ENCODE measurements around the gene HOXB3.
"Not testable (repeated sequence)": the region's sequence is repeated elsewhere in the genome, so short reads cannot be mapped to it uniquely, and the experiment has no call there.

HOXB3 gene

DNA sequence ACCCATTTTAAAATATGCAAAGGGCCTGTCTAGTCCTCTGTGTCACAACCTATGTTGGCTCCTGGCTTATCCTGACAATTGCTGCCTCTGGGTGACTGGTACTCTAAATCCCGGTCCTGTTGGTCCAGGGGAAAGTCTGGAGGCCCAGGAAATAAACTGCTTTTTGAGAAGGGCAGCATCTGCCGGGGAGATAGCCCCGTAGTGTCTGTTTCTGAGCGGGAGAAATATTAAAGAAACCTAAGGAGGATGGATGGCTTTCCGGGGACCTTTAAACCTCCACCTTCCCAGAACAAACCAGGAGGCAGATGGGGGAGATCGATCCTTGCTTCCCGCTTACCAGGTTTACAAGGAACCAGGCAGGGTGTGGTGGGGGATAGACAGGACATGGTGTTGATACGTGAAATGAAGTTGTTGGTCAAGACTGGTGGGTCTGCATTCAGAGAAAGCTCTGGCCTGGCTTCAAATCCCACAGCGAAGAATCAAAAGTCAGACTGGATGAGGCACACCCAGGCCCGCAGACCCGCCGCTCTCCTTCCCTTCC is 48.9 kb downstream of the HOXB3 start:
- Mint-ChIP-seq H3K9me3 (no peaks in the 10 kb centered on the region), H3K36me3 (peaks cover 24% of the 10 kb centered on the region), H3K4me3 (peak overlapping the region; percentile 100), H3K4me1 (peaks cover 44% of the 10 kb centered on the region), H3K27me3 (peaks cover 73% of the 10 kb centered on the region), H3K27ac (peak overlapping the region; percentile 94)
- no peak for DNase-seq
- CTCF ChIA-PET, result interaction anchor here (1.0 to 2.6 kb wide), 4 partner anchors 18 to 52 kb away, joined by 3 to 13 read pairs (median 4); partner anchors contain the start of gene HOXB5

DNA sequence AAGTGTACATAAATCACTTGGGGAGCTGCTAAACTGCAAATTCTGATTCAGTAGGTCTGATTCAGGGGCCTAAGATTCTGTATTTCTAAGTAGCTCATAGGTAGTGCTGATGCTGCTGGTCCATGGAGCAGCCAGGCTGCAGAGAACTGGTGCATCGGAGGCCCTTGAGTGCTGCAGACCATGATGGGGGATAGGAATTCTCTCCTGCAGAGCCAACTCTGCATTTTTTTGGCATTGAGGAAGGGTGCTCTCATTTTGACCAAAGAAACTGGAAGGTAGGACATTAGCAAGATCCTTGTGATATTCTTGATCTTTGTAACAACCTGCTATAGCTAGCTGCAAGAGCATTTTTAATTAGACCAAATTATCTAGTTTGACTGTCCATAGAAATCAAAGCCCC is 49.8 kb downstream of the HOXB3 start:
- peaks cover 24% of the 10 kb centered on the region for H3K36me3 Mint-ChIP-seq
- H3K27ac Mint-ChIP-seq, result peak overlapping the region; percentile 75
- DNase-seq, result no peak
- peaks cover 64% of the 10 kb centered on the region for H3K27me3 Mint-ChIP-seq
- H3K4me3 Mint-ChIP-seq, result peak overlapping the region; percentile 46
- peaks cover 36% of the 10 kb centered on the region for H3K4me1 Mint-ChIP-seq
- CTCF ChIA-PET, result interaction anchor here (1.0 to 2.6 kb wide), 3 partner anchors 17 to 53 kb away, joined by 3 to 13 read pairs (median 6); partner anchors contain the start of gene HOXB5
- no peaks in the 10 kb centered on the region for H3K9me3 Mint-ChIP-seq

DNA sequence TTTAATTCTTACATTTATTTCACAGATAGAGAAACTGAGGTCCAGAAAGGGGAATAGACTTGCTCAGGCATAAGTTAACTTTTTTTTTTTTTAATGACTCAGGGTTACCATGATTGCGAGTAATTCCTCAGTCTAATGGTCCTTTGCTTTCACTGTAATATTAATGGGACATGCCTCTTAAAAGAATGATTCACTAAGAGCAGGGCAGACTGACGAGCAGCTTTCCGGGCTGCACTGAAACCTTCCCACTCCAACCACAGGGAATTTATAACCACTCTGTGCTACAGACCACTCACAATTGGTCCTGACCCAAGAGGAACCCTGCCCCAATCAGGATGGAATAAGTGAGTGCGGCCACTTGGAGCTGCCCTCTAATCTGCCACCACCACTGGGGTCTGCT is 50.9 kb downstream of the HOXB3 start:
- H3K36me3 Mint-ChIP-seq, result peaks cover 24% of the 10 kb centered on the region
- H3K4me3 Mint-ChIP-seq, result no peak overlapping the region
- H3K27ac Mint-ChIP-seq, result no peak overlapping the region
- peaks cover 28% of the 10 kb centered on the region for H3K4me1 Mint-ChIP-seq
- no peak for DNase-seq
- H3K9me3 Mint-ChIP-seq, result no peaks in the 10 kb centered on the region
- CTCF ChIA-PET, result interaction anchor here (0.9 to 2.6 kb wide), 2 partner anchors 18 to 47 kb away, joined by 3 to 13 read pairs; no protein-coding TSS in a partner anchor
- peaks cover 64% of the 10 kb centered on the region for H3K27me3 Mint-ChIP-seq

DNA sequence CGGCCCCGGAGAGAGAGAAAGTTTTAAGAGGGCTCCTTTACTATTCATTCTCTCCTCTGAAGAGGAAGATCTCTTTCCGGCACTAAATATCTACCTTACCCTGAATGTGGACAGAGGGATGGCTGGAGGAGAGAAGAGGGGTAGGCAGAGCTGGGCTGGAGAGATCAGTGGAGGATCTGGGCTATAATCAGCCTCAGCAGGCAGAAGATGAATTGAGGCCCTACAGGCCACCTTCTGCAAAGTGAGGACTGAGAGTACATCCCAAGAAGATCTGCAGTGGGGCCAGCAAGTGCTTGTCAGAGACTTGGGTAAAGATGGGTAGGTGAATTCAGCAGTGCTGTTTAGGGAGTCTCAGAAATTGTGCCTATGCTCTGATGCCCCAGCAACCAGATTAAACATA is 52.7 kb downstream of the HOXB3 start:
- no peak overlapping the region for H3K4me3 Mint-ChIP-seq
- no peak for DNase-seq
- CTCF ChIA-PET, result no interaction called here
- no peak overlapping the region for H3K27ac Mint-ChIP-seq
- H3K27me3 Mint-ChIP-seq, result peaks cover 61% of the 10 kb centered on the region
- no peaks in the 10 kb centered on the region for H3K9me3 Mint-ChIP-seq
- peaks cover 16% of the 10 kb centered on the region for H3K36me3 Mint-ChIP-seq
- peaks cover 21% of the 10 kb centered on the region for H3K4me1 Mint-ChIP-seq

DNA sequence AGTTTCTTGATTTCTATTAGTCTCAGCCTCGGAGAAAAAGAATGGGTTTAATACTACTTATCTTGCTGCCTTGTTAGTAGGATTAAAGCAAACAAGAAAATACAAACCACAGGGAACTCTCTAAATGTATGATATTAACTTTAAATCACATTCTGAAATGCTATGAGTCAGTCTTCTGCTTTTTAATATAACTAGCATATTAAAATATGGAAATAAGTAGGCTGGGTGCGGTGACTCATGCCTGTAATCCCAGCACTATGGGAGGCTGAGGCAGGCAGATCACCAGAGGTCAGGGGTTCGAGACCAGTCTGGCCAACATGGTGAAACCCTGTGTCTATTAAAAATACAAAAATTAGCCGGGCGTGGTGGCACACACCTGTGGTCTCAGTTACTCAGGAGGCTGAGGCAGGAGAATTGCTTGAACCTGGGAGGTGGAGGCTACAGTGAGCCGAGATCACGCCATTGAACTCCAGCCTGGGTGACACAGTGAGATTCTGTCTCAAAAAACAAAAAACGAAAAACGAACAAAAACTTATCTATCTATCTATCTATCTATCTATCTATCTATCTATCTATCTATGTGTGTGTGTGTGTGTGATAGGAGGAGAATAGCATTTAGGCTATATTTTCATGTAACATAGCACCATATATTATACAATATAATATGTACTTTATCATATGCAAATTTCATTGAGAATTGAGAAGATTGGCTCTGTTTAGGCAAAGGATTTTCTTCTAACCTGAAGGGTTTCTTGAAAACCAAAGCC is 54.1 kb downstream of the HOXB3 start:
- DNase-seq, result not testable (repeated sequence)
- CTCF ChIA-PET, result interaction anchor here (1.1 kb wide), 1 partner anchor 43 kb away, joined by 3 read pairs; no protein-coding TSS in a partner anchor

DNA sequence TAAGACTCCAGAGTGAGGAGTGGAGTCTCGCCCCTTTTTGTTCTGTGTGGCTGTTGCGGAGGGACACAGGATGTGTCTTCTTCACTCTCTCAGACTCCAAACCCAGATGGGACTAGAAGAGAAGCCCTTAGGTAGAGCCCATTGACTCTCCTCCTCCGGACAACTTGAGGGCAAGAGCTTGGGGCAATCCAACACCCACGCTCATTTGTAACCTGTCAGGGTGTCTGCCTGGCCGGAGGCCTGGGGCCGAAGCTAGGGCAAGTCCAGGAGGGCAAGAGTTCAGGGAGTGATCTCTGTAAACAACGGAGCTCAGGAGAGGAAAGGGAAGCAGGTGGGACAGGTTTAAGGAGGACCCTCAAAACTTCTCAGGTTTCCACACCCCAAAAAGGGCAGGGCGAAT is 57.8 kb downstream of the HOXB3 start:
- CTCF ChIA-PET, result interaction anchor here (0.7 kb wide), 1 partner anchor 16 kb away, joined by 3 read pairs; no protein-coding TSS in a partner anchor
- H3K9me3 Mint-ChIP-seq, result no peaks in the 10 kb centered on the region
- H3K27me3 Mint-ChIP-seq, result peaks cover 81% of the 10 kb centered on the region
- no peak overlapping the region for H3K27ac Mint-ChIP-seq
- DNase-seq, result no peak
- H3K4me1 Mint-ChIP-seq, result peaks cover 3% of the 10 kb centered on the region
- no peaks in the 10 kb centered on the region for H3K36me3 Mint-ChIP-seq
- no peak overlapping the region for H3K4me3 Mint-ChIP-seq

More for the DNA sequence above, 54.1 kb downstream of the HOXB3 start:
- not testable (repeated sequence) for H3K36me3 Mint-ChIP-seq, H3K4me1 Mint-ChIP-seq, H3K4me3 Mint-ChIP-seq, H3K27ac Mint-ChIP-seq, H3K9me3 Mint-ChIP-seq
- H3K27me3 Mint-ChIP-seq, result peaks cover 61% of the 10 kb centered on the region

DNA sequence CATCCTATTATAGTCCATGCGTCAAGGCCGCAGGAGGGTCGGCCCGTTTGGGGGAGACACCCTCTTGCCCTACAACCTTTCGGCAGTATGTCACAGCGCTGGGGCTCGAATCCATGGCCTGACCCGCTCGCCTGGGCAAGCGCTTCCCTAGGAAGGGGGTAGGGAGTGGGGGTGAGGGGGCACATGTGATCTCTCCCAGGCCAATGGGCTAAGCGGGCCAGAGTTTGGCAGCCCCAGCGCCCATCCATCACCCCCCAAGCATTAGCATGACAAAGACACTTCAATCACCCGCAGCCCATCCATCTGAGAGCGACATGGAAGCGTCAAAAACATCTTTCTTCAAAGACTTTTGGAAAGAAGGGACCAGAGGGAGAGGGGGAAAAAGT is 59.2 kb downstream of the HOXB3 start, which contains the start of gene HOXB1:
Gene HOXB1 (minus strand): TSS at position 125 of the 386 bp plus-strand sequence. CDS start 107 bp downstream, at position 18.
- H3K36me3 Mint-ChIP-seq, result no peaks in the 10 kb centered on the region
- CTCF ChIA-PET, result no interaction called here
- DNase-seq, result no peak
- H3K4me3 Mint-ChIP-seq, result no peak within 1 kb of the TSS
- no peaks in the 10 kb centered on the region for H3K9me3 Mint-ChIP-seq
- peaks cover 89% of the 10 kb centered on the region for H3K27me3 Mint-ChIP-seq
- peaks cover 3% of the 10 kb centered on the region for H3K4me1 Mint-ChIP-seq
- H3K27ac Mint-ChIP-seq, result no peak within 1 kb of the TSS

DNA sequence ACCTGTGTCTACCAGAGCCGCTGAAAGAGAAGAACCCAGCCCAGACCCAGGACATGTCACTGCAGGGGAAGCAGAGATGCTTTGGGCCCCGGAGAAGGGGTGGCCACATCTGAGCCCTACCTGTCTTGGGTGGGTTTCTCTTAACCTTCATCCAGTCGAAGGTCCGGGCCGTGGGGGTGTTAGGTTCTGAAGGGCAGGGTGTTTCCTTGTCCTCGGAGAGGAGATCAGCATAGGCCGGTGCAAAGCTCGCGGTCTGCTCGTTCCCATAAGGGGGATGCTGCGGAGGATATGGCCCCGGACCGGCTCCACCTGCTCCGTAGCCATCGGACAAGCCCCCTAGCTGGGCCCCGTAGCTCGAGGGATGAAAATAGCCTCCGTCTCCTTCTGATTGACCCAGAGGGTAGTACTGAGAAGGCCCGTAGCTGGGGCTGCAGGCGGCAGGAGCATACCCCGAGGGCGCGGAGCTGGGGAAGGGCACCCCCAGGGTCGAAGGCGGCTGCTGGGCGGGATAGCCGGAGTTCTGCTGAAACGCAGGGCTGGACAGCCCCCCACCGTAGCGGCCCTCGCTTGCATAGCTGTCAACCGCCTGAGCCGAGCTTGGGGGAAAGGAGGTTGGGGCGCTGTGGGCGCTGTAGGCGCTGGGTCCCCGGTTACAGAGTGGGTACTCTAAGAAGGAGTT is 59.7 kb downstream of the HOXB3 start:
- H3K9me3 Mint-ChIP-seq, result no peaks in the 10 kb centered on the region
- H3K27ac Mint-ChIP-seq, result no peak overlapping the region
- CTCF ChIA-PET, result no interaction called here
- peaks cover 94% of the 10 kb centered on the region for H3K27me3 Mint-ChIP-seq
- no peak for DNase-seq
- H3K36me3 Mint-ChIP-seq, result no peaks in the 10 kb centered on the region
- peaks cover 3% of the 10 kb centered on the region for H3K4me1 Mint-ChIP-seq
- H3K4me3 Mint-ChIP-seq, result no peak overlapping the region

DNA sequence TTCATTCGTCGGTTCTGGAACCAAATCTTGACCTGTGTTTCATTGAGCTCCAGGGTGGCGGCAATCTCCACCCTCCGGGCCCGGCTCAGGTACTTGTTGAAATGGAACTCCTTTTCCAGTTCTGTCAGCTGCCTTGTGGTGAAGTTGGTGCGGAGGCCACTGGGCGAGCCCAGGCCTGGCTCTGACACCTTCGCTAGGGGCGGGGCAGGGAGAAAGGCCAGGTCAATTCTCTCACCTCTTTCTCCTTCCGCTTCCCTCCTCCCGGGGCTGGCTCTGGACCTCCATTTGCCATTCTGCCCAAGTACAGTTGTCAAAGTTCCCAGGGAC is 60.4 kb downstream of the HOXB3 start:
- Mint-ChIP-seq H3K27ac (no peak overlapping the region), H3K27me3 (peaks cover 96% of the 10 kb centered on the region), H3K9me3 (no peaks in the 10 kb centered on the region), H3K36me3 (no peaks in the 10 kb centered on the region), H3K4me1 (peaks cover 3% of the 10 kb centered on the region), H3K4me3 (no peak overlapping the region)
- no peak for DNase-seq
- CTCF ChIA-PET, result no interaction called here

DNA sequence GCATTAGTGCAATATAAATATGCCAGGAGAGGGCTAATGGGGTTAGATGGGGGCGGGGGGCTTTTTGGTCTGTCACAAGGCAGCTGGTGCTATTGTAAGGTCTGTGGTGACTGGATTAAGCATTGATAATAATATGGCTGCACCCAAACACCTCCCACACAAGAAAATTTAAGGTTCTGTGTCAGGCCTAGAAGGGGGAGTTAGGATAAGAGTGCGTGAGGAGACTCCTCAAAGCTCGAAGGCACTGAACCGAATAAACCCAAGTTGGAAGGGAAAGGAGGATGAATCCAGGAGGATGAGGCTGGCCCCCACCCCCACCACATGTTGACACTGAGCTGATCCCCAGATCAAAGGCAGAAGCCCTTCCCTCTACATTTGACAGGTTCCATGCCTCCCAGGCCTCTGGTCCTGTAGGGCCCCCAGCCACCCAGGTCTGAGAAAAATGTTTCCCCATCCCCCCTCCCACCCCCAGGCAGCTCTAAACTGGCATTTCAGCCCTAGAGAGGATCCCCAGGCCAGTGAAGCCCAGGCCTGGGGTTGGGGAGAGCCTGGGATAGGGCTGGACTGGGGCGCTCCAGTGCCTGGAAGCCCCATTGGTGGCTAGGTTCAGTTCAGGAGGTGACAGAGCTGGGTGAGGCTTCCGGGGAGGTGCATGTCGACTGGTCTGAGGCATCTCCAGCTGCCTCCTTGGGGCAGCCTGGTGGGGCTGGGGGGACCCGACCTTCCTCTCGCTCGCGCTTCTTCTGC is 60.9 kb downstream of the HOXB3 start:
- CTCF ChIA-PET, result interaction anchor here (1.0 kb wide), 1 partner anchor 38 kb away, joined by 3 read pairs; no protein-coding TSS in a partner anchor
- no peaks in the 10 kb centered on the region for H3K36me3 Mint-ChIP-seq
- peaks cover 3% of the 10 kb centered on the region for H3K4me1 Mint-ChIP-seq
- H3K27me3 Mint-ChIP-seq, result peaks cover 96% of the 10 kb centered on the region
- no peaks in the 10 kb centered on the region for H3K9me3 Mint-ChIP-seq
- no peak overlapping the region for H3K27ac Mint-ChIP-seq
- H3K4me3 Mint-ChIP-seq, result no peak overlapping the region
- DNase-seq, result no peak

DNA sequence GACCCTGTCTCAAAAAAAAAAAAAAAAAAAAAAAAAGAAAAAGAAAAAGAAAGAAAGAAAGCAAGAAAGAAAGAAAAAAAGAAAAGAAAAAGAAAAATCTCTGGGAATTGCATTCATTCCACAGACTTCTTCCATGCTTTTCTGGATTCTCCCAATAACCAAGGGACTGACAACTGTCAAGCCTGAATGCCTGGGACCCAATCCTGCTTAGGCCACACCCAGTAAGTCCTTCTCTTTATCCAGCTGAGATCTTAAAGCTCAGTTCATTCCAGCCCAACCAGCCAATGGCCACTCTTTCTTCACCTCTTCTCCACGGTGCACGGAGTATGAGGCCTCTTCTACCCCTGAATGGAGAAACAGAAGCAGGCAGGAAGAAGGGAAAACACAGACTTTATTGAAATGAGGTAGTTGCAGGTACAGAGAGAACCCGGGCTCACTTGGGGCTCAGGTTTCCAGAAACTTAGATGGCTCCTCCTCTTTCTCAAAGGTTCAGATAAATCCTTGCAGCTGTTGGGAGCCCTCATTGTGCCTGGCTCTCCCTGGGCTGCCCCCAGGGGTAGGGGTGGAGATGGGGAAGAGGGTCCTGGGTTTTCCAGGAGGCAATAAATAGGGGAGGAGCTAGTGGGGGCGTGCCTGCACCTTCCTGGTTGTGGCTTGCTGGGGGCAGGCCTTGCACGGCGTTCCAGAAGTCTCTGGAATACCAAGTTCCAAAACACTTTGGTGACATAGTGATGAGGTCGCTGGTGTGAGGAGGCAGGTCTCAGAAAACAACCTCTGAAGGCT is 61.7 kb downstream of the HOXB3 start:
- Mint-ChIP-seq H3K9me3 (no peaks in the 10 kb centered on the region), H3K27me3 (peaks cover 100% of the 10 kb centered on the region), H3K36me3 (no peaks in the 10 kb centered on the region), H3K4me3 (no peak overlapping the region), H3K4me1 (peaks cover 3% of the 10 kb centered on the region), H3K27ac (no peak overlapping the region)
- no peak for DNase-seq
- CTCF ChIA-PET, result interaction anchor here (1.0 kb wide), 1 partner anchor 37 kb away, joined by 3 read pairs; no protein-coding TSS in a partner anchor

DNA sequence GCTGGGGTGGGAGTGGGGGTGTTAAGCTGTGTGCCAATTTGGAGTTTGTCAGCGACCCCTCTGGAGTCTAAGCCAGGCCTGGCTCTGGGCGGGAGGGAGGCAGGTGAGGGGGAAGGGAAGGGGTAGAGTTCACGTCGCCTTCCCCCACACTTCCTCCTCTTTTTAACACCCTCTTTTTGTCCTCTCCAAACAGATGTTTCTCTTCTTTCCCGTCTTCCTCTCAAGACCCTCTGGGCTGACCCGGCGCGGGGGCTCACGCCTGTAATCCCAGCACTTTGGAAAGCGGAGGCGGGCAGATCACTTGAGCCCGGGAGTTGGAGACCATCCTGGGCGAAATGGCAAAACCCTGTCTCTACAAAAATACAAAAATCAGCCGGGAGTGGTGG is 62.5 kb downstream of the HOXB3 start:
- Mint-ChIP-seq H3K36me3 (no peaks in the 10 kb centered on the region), H3K4me1 (peaks cover 3% of the 10 kb centered on the region), H3K27ac (no peak overlapping the region), H3K4me3 (no peak overlapping the region), H3K9me3 (no peaks in the 10 kb centered on the region), H3K27me3 (peaks cover 100% of the 10 kb centered on the region)
- CTCF ChIA-PET, result no interaction called here
- DNase-seq, result no peak
